A375 (cell line): ENCODE measurements around the gene INIP. TPM values are rescaled to one million over a fixed set of nuclear protein-coding genes. Genes with fewer than 3 reads are reported as not detected.

Experiments
- total RNA-seq: library from RNA; depleted of rRNA; stranded (reverse); fragments of >200 nt; shearing (Covaris generic); gene quantifications from 2 replicates; pipeline ENCODE4 v1.2.3, GENCODE V29; 2014; rRNA removed

INIP gene
- 9.2 and 12.9 TPM in 2 replicates for total RNA-seq

GRCh38 chr9:112717661-112718331, at the start of gene INIP:
Gene INIP, minus strand, starts transcription at chr9:112718117. Its CDS starts 1,632 bp downstream, at chr9:112716485.

GRCh38 chr9:112750016-112750763, 32.3 kb upstream of the INIP start, which contains the start of gene SNX30:
Gene SNX30, plus strand, starts transcription at chr9:112750760. Its CDS starts 242 bp downstream, at chr9:112751002.

Other genes starting within 250 kb of the INIP start
- 3.4 and 5.5 TPM in 2 replicates for gene KIAA1958, start 231.3 kb downstream of the INIP start, total RNA-seq
- 18.1 and 28.9 TPM in 2 replicates for gene SNX30, start 32.6 kb upstream of the INIP start, total RNA-seq
- not detected in 2 replicates for gene SLC46A2, start 172.8 kb upstream of the INIP start, total RNA-seq